Cardiac fibroblast (primary cell): Measurements from ENCODE around the gene SPRR2F.
"Not testable (repeated sequence)": the region's sequence is repeated elsewhere in the genome, so short reads cannot be mapped to it uniquely, and the experiment has no call there.

Source experiments
- DNase-seq, 2 donors: peaks; one replicate each; pipeline versions ENCODE4 v3.0.0 to v3.0.0-alpha.2; 2010; ENCODE audit warnings: low read depth in 2 of 2
- H3K4me3 ChIP-seq, 2 donors: replicated peaks in 1 of 2; 1 replicate in 1 of 2; 2 replicates in 1 of 2; pipeline ENCODE4 v1.5.1; 2011; ENCODE audit warnings: low read depth in 2 of 2, low read length in 2 of 2, mild to moderate bottlenecking in 2 of 2, moderate library complexity in 1 of 2
- CTCF ChIP-seq: IDR thresholded peaks from one replicate; pipeline ENCODE4 v1.5.1; 2011; ENCODE audit warnings: low read depth, mild to moderate bottlenecking, low read length, inconsistent platforms

The SPRR2F gene

GRCh38 chr1:153133267-153133666, 20.0 kb upstream of the SPRR2F start:
- DNase-seq, result no peak
- no peak overlapping the region for H3K4me3 ChIP-seq
- TF ChIP-seq CTCF, result no peak

- H3K4me3 ChIP-seq, result not testable (repeated sequence)
Measured at GRCh38 chr1:153128688-153129087, 15.4 kb upstream of the SPRR2F start.

DNA sequence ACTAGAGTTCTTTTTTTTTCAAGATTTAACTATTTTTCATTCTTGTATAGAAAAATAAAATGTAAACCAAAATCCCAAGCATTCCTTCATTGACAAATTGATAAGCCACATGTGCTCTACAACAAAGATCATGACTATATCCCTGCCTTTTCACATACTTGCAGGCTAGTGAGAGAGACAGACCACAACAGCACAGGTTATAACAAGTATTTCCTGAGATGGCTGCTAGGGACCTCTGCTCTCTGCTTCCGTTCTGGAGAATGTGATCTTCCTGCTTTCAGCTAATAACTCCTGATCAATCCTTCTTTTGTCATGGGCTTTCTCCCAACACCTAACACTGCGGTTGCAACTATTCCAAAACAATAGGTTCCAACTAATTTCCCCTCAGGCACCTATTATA, 14.0 kb upstream of the SPRR2F start:
- no peak for DNase-seq
- H3K4me3 ChIP-seq, result no peak overlapping the region
- TF ChIP-seq CTCF, result no peak

More at GRCh38 chr1:153128688-153129087, 15.4 kb upstream of the SPRR2F start:
- DNase-seq, result not testable (repeated sequence)

- H3K4me3 ChIP-seq, result no peak overlapping the region
- no peak for DNase-seq
Measured at GRCh38 chr1:153125536-153125935, 12.2 kb upstream of the SPRR2F start.

GRCh38 chr1:153123793-153124192, 10.5 kb upstream of the SPRR2F start:
- H3K4me3 ChIP-seq, DNase-seq: not testable (repeated sequence)

More at GRCh38 chr1:153125536-153125935, 12.2 kb upstream of the SPRR2F start:
- no peak for TF ChIP-seq CTCF

DNA sequence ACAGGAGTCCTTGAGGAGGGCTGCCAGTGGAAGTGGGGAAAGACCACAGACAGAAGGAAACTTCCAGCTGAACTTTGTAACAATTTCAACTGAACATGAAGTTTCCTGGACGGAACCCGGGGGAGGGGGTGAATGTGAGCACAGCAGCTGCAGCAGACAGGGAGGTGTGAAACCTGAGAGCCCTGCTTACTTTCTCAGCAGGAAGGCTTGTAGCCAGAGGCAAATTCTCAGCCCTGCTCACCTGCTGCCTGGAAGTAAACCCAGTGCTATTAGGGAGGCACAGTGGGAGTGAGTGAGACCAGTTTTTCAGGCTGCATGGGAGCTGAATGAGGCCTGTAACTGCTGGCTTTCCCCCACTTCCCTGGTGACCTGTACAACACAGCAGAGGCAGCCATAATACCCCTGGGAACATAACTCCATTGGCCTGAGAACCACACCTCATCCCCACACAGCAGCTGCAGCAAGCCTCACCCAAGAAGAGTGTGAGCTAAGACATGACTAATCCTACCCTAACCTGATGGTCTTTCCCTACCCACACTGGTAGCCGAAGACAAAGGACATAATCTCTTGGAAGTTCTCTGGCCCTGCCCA, 9.6 kb upstream of the SPRR2F start:
- no peak overlapping the region for H3K4me3 ChIP-seq
- TF ChIP-seq CTCF, result no peak

GRCh38 chr1:153120945-153121344, 7.6 kb upstream of the SPRR2F start:
- no peak overlapping the region for H3K4me3 ChIP-seq
- no peak for DNase-seq
- no peak for TF ChIP-seq CTCF

More for the DNA sequence above, 9.6 kb upstream of the SPRR2F start:
- DNase-seq, result no peak

DNA sequence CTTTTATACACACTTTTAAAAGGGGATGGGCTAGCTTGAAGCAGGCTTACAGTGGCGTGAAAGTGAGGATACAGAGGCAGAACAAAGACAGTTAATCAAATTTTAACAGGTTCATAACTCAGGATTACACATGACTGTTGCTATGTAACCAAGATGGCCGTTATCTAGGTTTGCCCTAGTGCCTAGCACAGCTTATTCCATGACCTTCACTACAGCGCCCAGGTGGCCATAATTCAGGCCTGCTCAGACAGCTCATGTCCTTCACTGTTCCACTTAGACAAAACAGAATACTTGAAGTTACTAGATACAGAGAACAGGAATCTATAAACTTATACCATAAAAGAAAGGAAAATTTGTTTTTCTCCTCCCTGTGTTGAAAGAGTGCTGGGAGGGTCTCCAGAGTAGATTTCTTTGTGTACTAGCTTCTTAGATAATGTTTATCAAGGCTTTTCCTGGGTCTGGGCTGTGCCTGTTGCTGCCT, 6.2 kb upstream of the SPRR2F start:
- no peak for TF ChIP-seq CTCF
- DNase-seq, result no peak
- no peak overlapping the region for H3K4me3 ChIP-seq

DNA sequence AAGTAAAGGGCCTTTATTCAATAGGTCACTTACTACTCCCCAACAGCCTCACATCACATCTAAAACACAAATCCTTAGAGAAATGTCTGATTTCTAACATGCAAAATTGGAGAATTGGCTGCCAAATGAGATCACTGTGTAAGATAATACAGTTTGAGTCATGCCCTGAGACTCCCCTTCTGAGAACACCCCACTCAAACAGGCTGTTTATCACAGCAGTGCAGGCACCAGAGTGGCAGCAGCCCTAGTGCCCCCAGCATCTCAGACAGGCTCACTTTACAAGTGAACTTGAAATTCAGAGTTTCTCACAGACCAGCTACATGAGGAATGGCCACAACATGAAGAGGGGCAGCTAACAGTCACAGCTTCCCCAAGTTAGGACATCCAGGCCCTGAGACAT, 1.9 kb upstream of the SPRR2F start:
- not testable (repeated sequence) for DNase-seq

DNA sequence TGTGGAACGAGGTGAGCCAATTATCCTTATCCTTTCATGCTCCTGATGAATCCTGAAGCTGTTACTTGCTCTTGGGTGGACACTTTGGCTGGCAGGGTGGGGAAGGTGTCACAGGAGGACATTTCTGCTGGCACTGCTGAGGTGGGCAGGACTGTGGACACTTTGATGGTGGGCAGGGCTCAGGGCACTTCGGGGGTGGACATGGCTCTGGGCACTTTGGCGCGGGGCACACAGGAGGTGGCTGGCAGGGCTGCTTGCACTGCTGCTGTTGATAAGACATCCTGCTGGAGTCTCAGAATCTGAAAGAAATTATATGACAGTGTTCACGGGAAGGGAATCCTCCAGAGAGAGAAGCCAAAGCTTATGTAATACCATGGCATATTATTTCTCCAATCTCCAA, 862 bp downstream of the SPRR2F start:
- not testable (repeated sequence) for DNase-seq, H3K4me3 ChIP-seq

More for the DNA sequence above, 1.9 kb upstream of the SPRR2F start:
- not testable (repeated sequence) for H3K4me3 ChIP-seq
